LNCaP clone FGC (cell line): Measurements from ENCODE around the gene CDH19.
A peak's percentile ranks its signal among the peaks of the same experiment; 100 is the strongest.

Experiments used
- DNase-seq: peaks from one replicate; pipeline ENCODE4 v3.0.0-alpha.2; 2011; ENCODE audit warnings: low read depth
- H3K4me3 ChIP-seq: 2 replicates; pipeline ENCODE4 v1.5.1; 2011; ENCODE audit warnings: mild to moderate bottlenecking, low read depth, low read length, control low read depth
- TF ChIP-seq, protein P1 (sequence below): IDR thresholded peaks from 2 replicates; pipeline ENCODE4 v1.5.1; 2012; ENCODE audit warnings: mild to moderate bottlenecking; ENCODE audit not compliant: control insufficient read depth, insufficient read depth; ENCODE audit errors: extremely low read depth

CDH19 gene

DNA sequence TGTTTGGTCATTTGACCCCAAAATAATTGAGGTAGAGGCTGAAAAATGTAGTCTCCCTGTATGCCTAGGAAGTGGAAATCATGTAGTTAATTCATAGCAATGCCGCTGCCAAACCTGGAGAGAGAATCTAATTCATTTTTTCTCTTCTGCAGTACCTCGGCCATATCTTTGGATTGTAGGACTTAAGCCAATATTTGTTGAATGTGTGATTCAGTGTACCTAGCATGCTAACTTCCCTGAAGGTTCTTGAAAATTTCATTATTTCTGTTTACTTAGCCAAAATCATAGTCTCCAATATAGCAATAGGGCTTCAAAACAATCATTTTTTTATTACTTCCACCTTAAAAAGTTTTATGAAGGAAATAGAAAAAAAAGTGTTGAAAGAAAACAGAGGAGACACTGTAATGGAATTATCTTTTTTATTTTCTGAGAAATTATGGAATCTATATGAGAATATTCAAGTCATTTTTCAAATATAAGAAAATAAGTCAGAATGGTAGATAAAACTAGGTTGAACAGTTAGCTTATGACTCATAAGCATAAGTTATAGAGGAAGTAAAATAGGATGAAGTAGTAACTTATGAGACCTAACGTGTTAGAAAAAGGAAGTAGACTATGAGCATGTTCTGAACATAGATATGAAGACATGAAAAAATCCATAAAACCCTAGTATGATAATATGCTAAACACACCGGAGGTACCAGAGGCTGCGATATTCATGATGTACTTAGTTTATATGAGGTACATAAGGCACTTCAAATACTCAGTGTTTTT is 35.2 kb upstream of the CDH19 start:
- DNase-seq = no peak
- H3K4me3 ChIP-seq = no peak overlapping the region
- TF ChIP-seq, protein P1, sequence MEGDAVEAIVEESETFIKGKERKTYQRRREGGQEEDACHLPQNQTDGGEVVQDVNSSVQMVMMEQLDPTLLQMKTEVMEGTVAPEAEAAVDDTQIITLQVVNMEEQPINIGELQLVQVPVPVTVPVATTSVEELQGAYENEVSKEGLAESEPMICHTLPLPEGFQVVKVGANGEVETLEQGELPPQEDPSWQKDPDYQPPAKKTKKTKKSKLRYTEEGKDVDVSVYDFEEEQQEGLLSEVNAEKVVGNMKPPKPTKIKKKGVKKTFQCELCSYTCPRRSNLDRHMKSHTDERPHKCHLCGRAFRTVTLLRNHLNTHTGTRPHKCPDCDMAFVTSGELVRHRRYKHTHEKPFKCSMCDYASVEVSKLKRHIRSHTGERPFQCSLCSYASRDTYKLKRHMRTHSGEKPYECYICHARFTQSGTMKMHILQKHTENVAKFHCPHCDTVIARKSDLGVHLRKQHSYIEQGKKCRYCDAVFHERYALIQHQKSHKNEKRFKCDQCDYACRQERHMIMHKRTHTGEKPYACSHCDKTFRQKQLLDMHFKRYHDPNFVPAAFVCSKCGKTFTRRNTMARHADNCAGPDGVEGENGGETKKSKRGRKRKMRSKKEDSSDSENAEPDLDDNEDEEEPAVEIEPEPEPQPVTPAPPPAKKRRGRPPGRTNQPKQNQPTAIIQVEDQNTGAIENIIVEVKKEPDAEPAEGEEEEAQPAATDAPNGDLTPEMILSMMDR = no peak

DNA sequence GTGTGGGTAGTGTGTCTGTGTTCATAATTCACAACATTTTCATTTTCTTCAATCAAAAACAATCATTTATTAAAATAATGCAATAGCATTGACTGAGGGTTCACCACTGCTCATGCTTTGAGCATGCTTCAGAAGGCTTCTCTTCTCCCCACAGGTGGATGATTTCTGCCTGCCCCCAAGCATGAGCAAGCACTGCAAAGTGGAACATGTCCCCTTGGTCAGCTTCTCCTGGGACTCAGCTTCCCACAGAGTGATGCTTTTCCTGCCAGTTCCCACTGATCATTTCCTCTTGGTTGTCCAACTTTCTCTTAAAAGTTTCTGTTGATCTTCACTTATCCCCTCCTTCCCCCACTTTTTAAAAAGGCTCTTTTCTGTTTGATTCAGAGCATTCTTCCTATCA is 31.5 kb upstream of the CDH19 start:
- TF ChIP-seq, protein P1 = no peak
- no peak overlapping the region for H3K4me3 ChIP-seq
- no peak for DNase-seq

DNA sequence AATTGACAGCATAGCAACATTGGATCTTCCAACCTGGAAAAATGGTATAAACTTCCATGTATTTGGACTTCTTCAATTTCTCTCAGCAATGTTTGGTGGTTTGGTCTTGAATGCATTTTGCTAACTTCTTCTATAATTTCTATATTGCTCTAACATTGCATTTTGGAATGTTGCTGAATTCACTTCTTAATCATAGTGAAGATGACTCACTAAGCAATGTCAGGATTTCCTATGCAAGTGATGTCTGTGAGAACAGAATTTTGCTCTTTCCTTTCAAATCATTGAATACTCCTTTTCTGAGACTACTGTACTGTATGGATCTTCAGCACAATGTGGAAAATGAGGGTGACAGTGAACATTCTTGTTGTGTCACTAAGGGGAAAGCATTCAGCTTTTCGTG is 28.9 kb upstream of the CDH19 start:
- TF ChIP-seq, protein P1 = no peak
- no peak overlapping the region for H3K4me3 ChIP-seq
- no peak for DNase-seq

DNA sequence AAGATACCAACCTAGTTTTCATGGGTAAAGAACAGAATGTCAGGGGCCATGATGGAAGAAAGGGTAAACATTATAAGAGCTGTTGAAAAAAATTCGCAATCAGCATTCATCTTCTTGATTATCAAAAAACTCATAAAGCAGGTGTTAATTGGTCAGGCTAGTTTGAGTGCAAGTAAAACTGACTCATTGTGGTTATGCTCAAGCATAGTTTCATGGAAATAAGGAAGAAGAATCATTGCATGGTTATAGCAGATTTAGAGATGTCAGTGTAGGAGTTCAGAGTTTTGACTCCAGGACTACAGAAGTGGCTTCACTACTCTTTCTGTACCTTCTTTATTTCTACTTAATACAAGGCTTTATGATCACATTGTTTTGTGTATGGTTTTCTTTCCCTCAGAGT is 26.9 kb upstream of the CDH19 start:
- DNase-seq = no peak
- H3K4me3 ChIP-seq = no peak overlapping the region
- TF ChIP-seq, protein P1 = no peak

DNA sequence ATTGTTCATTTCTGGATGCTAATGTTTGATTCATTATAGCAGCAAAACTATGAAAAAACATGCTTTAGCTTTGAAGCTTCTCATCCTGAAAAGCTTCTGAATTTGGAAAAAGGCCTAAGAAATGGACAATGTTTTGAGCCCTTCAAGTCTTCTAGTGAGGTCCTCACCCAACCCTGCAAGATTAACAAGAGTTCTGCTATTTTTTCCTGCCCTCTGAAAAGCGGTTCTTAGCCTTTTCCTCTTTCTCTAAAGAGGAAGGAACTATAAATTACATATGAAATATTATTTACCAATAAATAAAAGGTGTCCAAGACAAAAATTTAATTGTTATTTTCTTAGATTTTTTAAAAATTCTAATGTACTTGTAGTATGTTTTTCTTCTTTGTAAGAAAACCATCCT is 19.9 kb upstream of the CDH19 start:
- no peak overlapping the region for H3K4me3 ChIP-seq

DNA sequence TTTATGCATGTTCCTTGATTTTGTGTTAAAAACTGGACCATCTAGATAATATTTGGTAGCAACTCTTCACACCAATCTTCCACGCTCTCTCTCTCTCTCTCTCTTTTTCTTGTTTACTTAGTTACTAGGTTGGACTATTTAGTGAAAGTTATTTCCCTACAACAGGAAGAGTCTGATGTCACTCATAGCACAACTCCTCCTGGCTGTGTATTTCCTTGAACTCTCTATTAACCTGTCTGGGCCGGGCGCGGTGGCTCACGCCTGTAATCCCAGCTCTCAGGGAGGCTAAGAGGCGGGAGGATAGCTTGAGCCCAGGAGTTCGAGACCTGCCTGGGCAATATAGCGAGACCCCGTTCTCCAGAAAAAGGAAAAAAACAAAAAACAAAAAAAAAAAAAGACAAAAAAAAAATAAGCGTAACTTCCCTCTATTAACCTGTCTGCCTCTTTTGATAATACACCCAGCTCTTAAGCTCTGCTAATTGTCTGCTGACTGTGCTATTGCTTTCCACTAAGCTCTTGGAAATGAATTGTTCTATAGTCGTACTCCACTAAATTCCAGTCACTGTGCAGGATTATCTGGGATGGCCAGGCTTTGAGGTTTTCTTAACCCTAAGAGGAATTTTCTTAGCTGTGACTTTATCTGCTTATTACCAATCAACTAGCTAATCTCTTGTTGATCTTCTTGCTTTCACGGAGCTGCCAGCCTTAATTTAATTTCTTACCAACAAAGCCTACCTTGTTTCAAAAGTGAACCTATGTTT is 18.1 kb upstream of the CDH19 start:
- H3K4me3 ChIP-seq = no peak overlapping the region
- peak; percentile 0 for DNase-seq
- TF ChIP-seq, protein P1 = no peak

More for the DNA sequence above, 19.9 kb upstream of the CDH19 start:
- DNase-seq = no peak
- TF ChIP-seq, protein P1 = no peak
